K562 (cell line): Measurements from ENCODE around the gene VIM. TPM values are rescaled to one million over a fixed set of nuclear protein-coding genes. Genes with fewer than 3 reads are reported as not detected.

Experiments used
- ARID1B ChIP-seq: fragments of 450-650 bp; IDR thresholded peaks from 2 replicates; pipeline ENCODE4 v1.6.1; 2016; ENCODE audit warnings: antibody characterized with exemption, mild to moderate bottlenecking, inconsistent platforms
- ATF7 ChIP-seq: fragments of 450-650 bp; IDR thresholded peaks from 2 replicates; pipeline ENCODE4 v1.7.1; 2014; ENCODE audit warnings: mild to moderate bottlenecking, moderate library complexity
- CREM ChIP-seq: IDR thresholded peaks from 2 replicates; pipeline ENCODE4 v1.6.1; 2014; ENCODE audit warnings: antibody characterized with exemption, low read depth
- ETV5 ChIP-seq: sonication (generic); formaldehyde crosslinking; IDR thresholded peaks from 2 replicates; pipeline ENCODE4 v1.4.0; 2020; ENCODE audit warnings: low read depth, mild to moderate bottlenecking, missing genetic modification reagents
- LEF1 ChIP-seq: fragments of 450-650 bp; IDR thresholded peaks from 2 replicates; pipeline ENCODE4 v1.6.1; 2016; ENCODE audit warnings: mild to moderate bottlenecking
- MTA3 ChIP-seq: fragments of 450-650 bp; formaldehyde crosslinking; IDR thresholded peaks from 2 replicates; pipeline ENCODE4 v1.6.1; 2017; ENCODE audit warnings: mild to moderate bottlenecking, borderline replicate concordance
- MYNN ChIP-seq, 2 experiments: sonication (generic); formaldehyde crosslinking in 1 of 2; IDR thresholded peaks; 2 replicates each; pipeline versions ENCODE4 v1.5.0 to v1.6.1; 2016 to 2020; ENCODE audit warnings: antibody characterized with exemption in 1 of 2, missing genetic modification reagents in 1 of 2
- NR2C2 ChIP-seq, 2 experiments: fragments of 200-800 bp in 1 of 2; sonication (Bioruptor generic) in 1 of 2; sonication (generic) in 1 of 2; formaldehyde crosslinking in 1 of 2; IDR thresholded peaks; 2 replicates each; pipeline versions ENCODE4 v1.6.1 to v1.8.0; 2016 to 2022; ENCODE audit warnings: mild to moderate bottlenecking in 1 of 2, missing compliant biosample characterization in 1 of 2, missing genetic modification characterization in 1 of 2, missing genetic modification reagents in 1 of 2
- PHF21A ChIP-seq: fragments of 450-650 bp; IDR thresholded peaks from 2 replicates; pipeline ENCODE4 v1.6.1; 2017; ENCODE audit warnings: low read depth, borderline replicate concordance
- PHF8 ChIP-seq: fragments of 200-600 bp; sonication (generic); IDR thresholded peaks from 2 replicates; pipeline ENCODE4 v1.6.1; 2012; ENCODE audit warnings: mixed run types, mild to moderate bottlenecking, inconsistent platforms, low read length, moderate library complexity, borderline replicate concordance
- SMARCC2 ChIP-seq: fragments of 450-650 bp; IDR thresholded peaks from 2 replicates; pipeline ENCODE4 v1.6.1; 2017; ENCODE audit warnings: antibody characterized with exemption, moderate library complexity, mild to moderate bottlenecking, low read depth
- SRSF9 ChIP-seq: fragments of 200-400 bp; formaldehyde crosslinking; IDR thresholded peaks from 2 replicates; pipeline ENCODE4 v1.6.1; 2017; ENCODE audit warnings: low read depth, low read length, borderline replicate concordance
- TEAD1 ChIP-seq, 2 experiments: fragments of 450-650 bp in 1 of 2; sonication (generic) in 1 of 2; formaldehyde crosslinking; IDR thresholded peaks; 2 replicates each; pipeline versions ENCODE4 v1.4.0 to v1.8.0; 2020 to 2022; ENCODE audit warnings: mild to moderate bottlenecking in 2 of 2, missing genetic modification reagents in 1 of 2
- ZNF408 ChIP-seq: fragments of 250-450 bp; sonication (Bioruptor Pico); IDR thresholded peaks from 2 replicates; pipeline ENCODE4 v1.4.0; 2020; ENCODE audit warnings: low read depth, mild to moderate bottlenecking, moderate library complexity
- polyA plus RNA-seq, 8 experiments: library from polyadenylated mRNA; depleted of rRNA in 4 of 8; stranded (reverse) in 5 of 8; unstranded in 3 of 8; fragments of >200 nt; fragmentation: Nextera tagmentation in 2 of 8; fragmentation: Illumina TruSeq in 1 of 8; extraction: Ambion mirVana in 2 of 8; extraction: Trizol in 1 of 8; gene quantifications; 2 replicates each; pipeline versions ENCODE4 v1.2.1 to v1.2.3, GENCODE V29; 2011 to 2014; ENCODE audit warnings: inconsistent platforms in 1 of 8, missing spikeins in 1 of 8
- total RNA-seq, 7 experiments: library from RNA; depleted of rRNA in 6 of 7; stranded (reverse); fragments of >200 nt in 6 of 7; fragmentation: Illumina TruSeq in 2 of 7; extraction: Trizol in 2 of 7; gene quantifications; 2 replicates each; pipeline versions ENCODE4 v1.2.1 to v1.2.3, GENCODE V29; 2011 to 2021; ENCODE audit warnings: low replicate concordance in 1 of 7
- TF ChIP-seq, protein P1 (sequence below): sonication (generic); formaldehyde crosslinking; IDR thresholded peaks from 2 replicates; pipeline ENCODE4 v1.8.0; 2022; ENCODE audit warnings: mild to moderate bottlenecking, missing genetic modification reagents
- TF ChIP-seq, protein P2 (sequence below), 3 experiments: fragments of 200-800 bp in 1 of 3; sonication (Bioruptor generic) in 1 of 3; sonication (generic) in 1 of 3; formaldehyde crosslinking in 1 of 3; IDR thresholded peaks; 2 replicates each; pipeline versions ENCODE4 v1.6.1 to v1.8.0; 2016 to 2022; ENCODE audit warnings: mild to moderate bottlenecking in 2 of 3, missing compliant biosample characterization in 2 of 3, missing genetic modification characterization in 2 of 3, missing genetic modification reagents in 1 of 3
- TF ChIP-seq, protein P3 (sequence below): fragments of 450-650 bp; conservative IDR thresholded peaks from 2 replicates; pipeline ENCODE4 v1.6.1; 2016; ENCODE audit warnings: missing genetic modification characterization, low read depth, mild to moderate bottlenecking, control low read depth, missing compliant biosample characterization
- TF ChIP-seq, protein P4 (sequence below): fragments of 250-450 bp; sonication (Bioruptor Pico); IDR thresholded peaks from 2 replicates; pipeline ENCODE4 v1.5.0; 2021; ENCODE audit warnings: mild to moderate bottlenecking, moderate library complexity

VIM gene
- total and polyA plus RNA-seq, 9 of the 15 experiments (the other 6 are each of a cell fraction or from before 2014, with no cell fraction given): 86.0 to 621 (median 383) TPM

DNA sequence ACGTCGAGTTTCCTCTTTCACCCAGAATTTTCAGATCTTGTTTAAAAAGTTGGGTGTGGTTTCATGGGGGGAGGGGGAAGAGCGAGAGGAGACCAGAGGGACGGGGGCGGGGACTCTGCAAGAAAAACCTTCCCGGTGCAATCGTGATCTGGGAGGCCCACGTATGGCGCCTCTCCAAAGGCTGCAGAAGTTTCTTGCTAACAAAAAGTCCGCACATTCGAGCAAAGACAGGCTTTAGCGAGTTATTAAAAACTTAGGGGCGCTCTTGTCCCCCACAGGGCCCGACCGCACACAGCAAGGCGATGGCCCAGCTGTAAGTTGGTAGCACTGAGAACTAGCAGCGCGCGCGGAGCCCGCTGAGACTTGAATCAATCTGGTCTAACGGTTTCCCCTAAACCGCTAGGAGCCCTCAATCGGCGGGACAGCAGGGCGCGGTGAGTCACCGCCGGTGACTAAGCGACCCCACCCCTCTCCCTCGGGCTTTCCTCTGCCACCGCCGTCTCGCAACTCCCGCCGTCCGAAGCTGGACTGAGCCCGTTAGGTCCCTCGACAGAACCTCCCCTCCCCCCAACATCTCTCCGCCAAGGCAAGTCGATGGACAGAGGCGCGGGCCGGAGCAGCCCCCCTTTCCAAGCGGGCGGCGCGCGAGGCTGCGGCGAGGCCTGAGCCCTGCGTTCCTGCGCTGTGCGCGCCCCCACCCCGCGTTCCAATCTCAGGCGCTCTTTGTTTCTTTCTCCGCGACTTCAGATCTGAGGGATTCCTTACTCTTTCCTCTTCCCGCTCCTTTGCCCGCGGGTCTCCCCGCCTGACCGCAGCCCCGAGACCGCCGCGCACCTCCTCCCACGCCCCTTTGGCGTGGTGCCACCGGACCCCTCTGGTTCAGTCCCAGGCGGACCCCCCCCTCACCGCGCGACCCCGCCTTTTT lies at the start of gene VIM (continued):
- 0 out of 2 replicates have a peak, but pooled peaks have one; percentile 52 for TF ChIP-seq ETV5
- peak; percentile 69; the same call in 1 of the 2 replicates for TF ChIP-seq LEF1
- TF ChIP-seq, protein P1, sequence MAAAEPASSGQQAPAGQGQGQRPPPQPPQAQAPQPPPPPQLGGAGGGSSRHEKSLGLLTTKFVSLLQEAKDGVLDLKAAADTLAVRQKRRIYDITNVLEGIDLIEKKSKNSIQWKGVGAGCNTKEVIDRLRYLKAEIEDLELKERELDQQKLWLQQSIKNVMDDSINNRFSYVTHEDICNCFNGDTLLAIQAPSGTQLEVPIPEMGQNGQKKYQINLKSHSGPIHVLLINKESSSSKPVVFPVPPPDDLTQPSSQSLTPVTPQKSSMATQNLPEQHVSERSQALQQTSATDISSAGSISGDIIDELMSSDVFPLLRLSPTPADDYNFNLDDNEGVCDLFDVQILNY (CRISPR knock-in tag): no peak
- peak; percentile 99 for TF ChIP-seq PHF21A
- TF ChIP-seq MYNN (IDR thresholded peaks at IDR 0.05): peak; percentile 69
- TF ChIP-seq MYNN (CRISPR knock-in tag; IDR thresholded peaks at IDR 0.05): no peak
- peak; percentile 63; the same call in 1 of the 2 replicates for TF ChIP-seq NR2C2 (CRISPR knock-in tag; IDR thresholded peaks at IDR 0.05)
- TF ChIP-seq NR2C2 (tag; IDR thresholded peaks at IDR 0.05): peak; percentile 50; the same call in 1 of the 2 replicates
- TF ChIP-seq, protein P2, sequence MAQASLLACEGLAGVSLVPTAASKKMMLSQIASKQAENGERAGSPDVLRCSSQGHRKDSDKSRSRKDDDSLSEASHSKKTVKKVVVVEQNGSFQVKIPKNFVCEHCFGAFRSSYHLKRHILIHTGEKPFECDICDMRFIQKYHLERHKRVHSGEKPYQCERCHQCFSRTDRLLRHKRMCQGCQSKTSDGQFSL (CRISPR knock-in tag; IDR thresholded peaks at IDR 0.05): peak; percentile 84
- TF ChIP-seq, protein P2 (tag; IDR thresholded peaks at IDR 0.05): peak in 1 of 2 experiments; percentile 42; a peak in 1 of 4 replicates
- TF ChIP-seq CREM: peak; percentile 66
- TF ChIP-seq, protein P3, sequence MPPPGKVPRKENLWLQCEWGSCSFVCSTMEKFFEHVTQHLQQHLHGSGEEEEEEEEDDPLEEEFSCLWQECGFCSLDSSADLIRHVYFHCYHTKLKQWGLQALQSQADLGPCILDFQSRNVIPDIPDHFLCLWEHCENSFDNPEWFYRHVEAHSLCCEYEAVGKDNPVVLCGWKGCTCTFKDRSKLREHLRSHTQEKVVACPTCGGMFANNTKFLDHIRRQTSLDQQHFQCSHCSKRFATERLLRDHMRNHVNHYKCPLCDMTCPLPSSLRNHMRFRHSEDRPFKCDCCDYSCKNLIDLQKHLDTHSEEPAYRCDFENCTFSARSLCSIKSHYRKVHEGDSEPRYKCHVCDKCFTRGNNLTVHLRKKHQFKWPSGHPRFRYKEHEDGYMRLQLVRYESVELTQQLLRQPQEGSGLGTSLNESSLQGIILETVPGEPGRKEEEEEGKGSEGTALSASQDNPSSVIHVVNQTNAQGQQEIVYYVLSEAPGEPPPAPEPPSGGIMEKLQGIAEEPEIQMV: no peak
- TF ChIP-seq, protein P4, sequence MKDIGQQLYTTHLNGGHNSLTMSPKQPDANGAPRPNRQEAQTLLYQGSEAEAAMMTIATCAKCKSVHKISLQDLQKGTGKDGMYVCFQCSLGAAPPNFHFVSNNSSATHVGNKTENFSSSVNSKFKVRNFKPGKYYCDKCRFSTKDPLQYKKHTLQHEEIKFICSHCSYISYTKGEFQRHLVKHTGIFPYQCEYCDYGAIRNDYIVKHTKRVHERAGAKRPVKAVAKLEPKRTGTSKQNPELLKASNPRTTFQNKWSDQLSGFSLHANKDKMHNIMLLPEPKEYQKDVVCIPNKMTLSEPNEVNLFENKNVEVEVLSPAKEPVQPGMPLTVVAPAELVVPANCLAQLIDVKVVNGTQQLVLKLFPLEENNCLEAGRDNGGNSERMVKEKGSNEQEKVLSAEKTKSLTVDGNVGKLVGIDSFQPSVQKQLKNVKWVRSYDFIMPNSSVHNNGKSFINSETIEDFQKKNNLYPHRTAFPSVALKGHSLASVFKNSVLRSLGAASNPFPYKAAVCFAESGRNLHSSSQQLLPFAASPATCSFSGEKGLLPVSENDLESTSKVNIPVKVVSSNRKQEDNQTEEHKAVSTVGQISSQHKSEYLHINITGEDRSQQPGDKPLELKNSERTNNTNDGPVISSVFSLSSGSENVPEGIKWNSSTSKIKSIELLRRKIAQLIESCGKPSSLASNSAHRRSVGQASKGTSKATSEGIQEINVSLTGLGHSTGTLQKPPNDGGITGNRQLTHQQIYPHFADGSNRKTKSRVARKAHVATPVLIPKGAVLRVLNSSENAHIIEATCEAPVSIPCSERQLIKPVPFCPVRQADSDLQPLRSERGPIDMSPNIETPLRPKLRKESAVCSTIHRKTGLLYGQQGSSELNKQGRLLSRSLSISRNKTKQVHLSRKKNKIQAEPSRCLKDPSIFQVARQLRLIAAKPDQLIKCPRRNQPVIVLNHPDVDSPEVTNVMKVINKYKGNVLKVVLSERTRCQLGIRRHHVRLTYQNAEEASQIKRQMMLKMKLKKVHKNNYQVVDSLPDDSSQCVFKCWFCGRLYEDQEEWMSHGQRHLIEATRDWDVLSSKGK (CRISPR knock-in tag): 0 out of 2 replicates have a peak, but pooled peaks have one; percentile 33
- peak in 1 of 2 experiments; percentile 62; a peak in 1 of 4 replicates for TF ChIP-seq TEAD1 (CRISPR knock-in tag; IDR thresholded peaks at IDR 0.05)
- no peak for TF ChIP-seq ZNF408
- TF ChIP-seq PHF8: peak; percentile 53; the same call in 1 of the 2 replicates
- TF ChIP-seq ATF7: peak; percentile 89
- peak; percentile 93; the same call in 1 of the 2 replicates for TF ChIP-seq MTA3
- TF ChIP-seq ARID1B: peak; percentile 90
- no peak for TF ChIP-seq SRSF9
- TF ChIP-seq SMARCC2: peak; percentile 89
